ENCODE results near the gene ACOT9. TPM values are rescaled to one million over a fixed set of nuclear protein-coding genes. Genes with fewer than 3 reads are reported as not detected.
"Not testable (repeated sequence)": the region's sequence is repeated elsewhere in the genome, so short reads cannot be mapped to it uniquely, and the experiment has no call there.

ACOT9 gene
- total RNA-seq, 3 donors from 2014 or later = 15.6 to 30.3 (median 22.8) TPM

- ATAC-seq (peak; percentile 83), DNase-seq (no peak)
- intact Hi-C loops (cut with DNase I, micrococcal nuclease) = no loop called here
- no peak for TF ChIP-seq CTCF (IDR thresholded peaks at IDR 0.05)
- Histone ChIP-seq H3K36me3 (ENCODE audit: low read depth) (no peaks in the 10 kb centered on the region), H3K9me3 (no peaks in the 10 kb centered on the region), H3K4me3 (no peak overlapping the region), H3K4me1 (ENCODE audit: low read depth) (no peaks in the 10 kb centered on the region)
Observed at GRCh38 chrX:23773601-23774175, 30.6 kb upstream of the ACOT9 start.

- H3K36me3 ChIP-seq (ENCODE audit: low read depth); intact Hi-C loops (cut with DNase I, micrococcal nuclease); H3K4me1 ChIP-seq (ENCODE audit: low read depth); H3K4me3 ChIP-seq; H3K9me3 ChIP-seq; DNase-seq; ATAC-seq: not testable (repeated sequence)
Observed at GRCh38 chrX:23771086-23771485, 28.0 kb upstream of the ACOT9 start.

GRCh38 chrX:23770142-23770541 lies 27.1 kb upstream of the ACOT9 start:
- intact Hi-C loops (cut with DNase I, micrococcal nuclease) = no loop called here
- no peak for ATAC-seq

DNA sequence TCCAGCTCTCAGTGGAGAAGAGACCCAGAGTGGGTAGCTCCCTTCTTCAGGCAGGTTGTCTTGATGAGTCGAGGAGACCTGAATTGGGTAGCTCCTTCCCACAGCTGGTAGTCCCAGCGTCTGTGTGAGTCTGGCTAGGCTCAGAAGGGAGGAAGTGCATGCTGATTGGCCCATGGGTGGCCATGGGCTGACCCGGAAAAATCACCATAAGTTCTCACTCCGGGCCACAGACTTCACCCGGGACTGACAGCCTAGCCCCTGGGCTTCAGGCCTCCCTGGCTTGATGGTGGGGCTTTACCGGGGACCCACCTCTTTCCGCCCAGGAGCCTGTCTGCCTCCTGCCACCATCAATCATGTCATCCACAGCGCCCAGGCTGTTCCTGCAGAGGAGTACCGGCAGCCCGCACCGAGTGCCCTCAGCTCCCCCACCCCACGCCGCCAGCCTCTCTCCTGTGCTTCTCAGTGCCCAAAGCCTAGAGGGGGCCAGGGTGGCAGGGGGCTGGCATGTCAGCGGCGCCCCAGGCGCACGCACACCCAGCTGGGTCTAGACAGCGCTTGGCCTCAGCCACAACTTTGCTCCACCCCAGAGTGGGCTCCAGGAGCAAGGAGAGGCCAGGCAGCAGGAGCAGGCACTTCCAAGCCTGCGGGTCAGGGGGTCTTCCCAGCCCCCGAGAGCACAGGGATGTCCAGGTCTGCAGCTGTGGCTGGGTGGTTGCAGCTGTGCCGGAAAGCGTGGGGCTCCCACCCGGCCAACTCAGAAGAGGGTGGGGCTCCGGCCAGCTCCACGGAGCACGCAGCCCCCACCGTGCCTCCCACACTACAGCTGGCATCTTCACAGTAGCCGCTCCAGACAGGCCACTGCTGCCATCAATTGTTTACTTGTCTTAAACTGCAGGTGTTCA lies 23.8 kb upstream of the ACOT9 start:
- no peaks in the 10 kb centered on the region for H3K4me1 ChIP-seq (ENCODE audit: low read depth)
- no peak for TF ChIP-seq CTCF (IDR thresholded peaks at IDR 0.05)
- ATAC-seq = peak; percentile 46
- H3K36me3 ChIP-seq (ENCODE audit: low read depth) = no peaks in the 10 kb centered on the region
- DNase-seq = no peak
- H3K9me3 ChIP-seq = no peaks in the 10 kb centered on the region
- intact Hi-C loops (cut with DNase I, micrococcal nuclease) = no loop called here
- no peak overlapping the region for H3K4me3 ChIP-seq

More at GRCh38 chrX:23770142-23770541, 27.1 kb upstream of the ACOT9 start:
- H3K9me3 ChIP-seq = no peaks in the 10 kb centered on the region
- H3K4me1 ChIP-seq (ENCODE audit: low read depth) = no peaks in the 10 kb centered on the region
- no peak overlapping the region for H3K4me3 ChIP-seq
- H3K36me3 ChIP-seq (ENCODE audit: low read depth) = no peaks in the 10 kb centered on the region
- no peak for DNase-seq
- no peak for TF ChIP-seq CTCF (IDR thresholded peaks at IDR 0.05)

- H3K9me3 ChIP-seq = no peaks in the 10 kb centered on the region
- no peak for DNase-seq
- no peaks in the 10 kb centered on the region for H3K36me3 ChIP-seq (ENCODE audit: low read depth)
- intact Hi-C loops (cut with DNase I, micrococcal nuclease) = no loop called here
- no peak for TF ChIP-seq CTCF (IDR thresholded peaks at IDR 0.05)
- no peaks in the 10 kb centered on the region for H3K4me1 ChIP-seq (ENCODE audit: low read depth)
- H3K4me3 ChIP-seq = no peak overlapping the region
- ATAC-seq = no peak
Observed at GRCh38 chrX:23765868-23766267, 22.8 kb upstream of the ACOT9 start.

DNA sequence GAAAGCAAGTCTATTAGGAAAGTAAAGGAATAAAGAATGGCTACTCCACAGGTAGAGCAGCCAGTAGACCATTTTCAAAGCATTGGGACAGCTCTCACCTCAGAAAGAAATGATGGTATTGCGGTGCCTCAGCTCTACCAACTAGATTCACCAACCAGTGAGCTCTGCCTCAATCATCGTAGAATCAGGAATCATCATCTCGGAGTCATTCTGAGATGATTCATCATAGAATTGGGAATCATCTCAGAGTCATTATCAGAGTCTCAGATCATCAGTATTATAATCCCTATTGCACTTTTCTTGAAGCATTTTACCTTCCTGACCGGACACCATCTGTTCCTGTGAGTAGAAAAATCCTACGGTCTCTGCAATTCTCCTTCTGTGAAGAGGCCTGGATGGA lies 22.4 kb upstream of the ACOT9 start:
- ATAC-seq (no peak), DNase-seq (no peak)
- TF ChIP-seq CTCF (IDR thresholded peaks at IDR 0.05) = no peak
- Histone ChIP-seq H3K4me3 (no peak overlapping the region), H3K36me3 (ENCODE audit: low read depth) (no peaks in the 10 kb centered on the region), H3K4me1 (ENCODE audit: low read depth) (no peaks in the 10 kb centered on the region), H3K9me3 (no peaks in the 10 kb centered on the region)
- intact Hi-C loops (cut with DNase I, micrococcal nuclease) = no loop called here

Measured in mucosa of descending colon (tissue), 3 donors.